Measurements from ENCODE around the gene CD96.

Gene CD96

GRCh38 chr3:111591555-111591954, 49.6 kb downstream of the CD96 start:
- H3K9me3 ChIP-seq (ENCODE audit: control insufficient read depth in 1 of 2, low read length in 2 of 2): no peaks in the 10 kb centered on the region
- H3K27me3 ChIP-seq (ENCODE audit: control insufficient read depth in 1 of 2, insufficient read depth in 2 of 2, low read length in 2 of 2): no peaks in the 10 kb centered on the region
- no peak overlapping the region for H3K9ac ChIP-seq (ENCODE audit: low read depth in 1 of 2, low read length in 2 of 2)
- H3K4me1 ChIP-seq (ENCODE audit: control insufficient read depth in 1 of 2, insufficient read depth in 2 of 2, low read length in 2 of 2): no peaks in the 10 kb centered on the region
- no peak overlapping the region for H3K27ac ChIP-seq (ENCODE audit: low read depth, low read length)
- no peak overlapping the region for H3K4me3 ChIP-seq (ENCODE audit: low read depth in 1 of 2, low read length in 2 of 2)
- H3K36me3 ChIP-seq (ENCODE audit: control insufficient read depth in 1 of 2, insufficient read depth in 2 of 2, low read length in 2 of 2): no peaks in the 10 kb centered on the region

GRCh38 chr3:111592143-111592542, 50.1 kb downstream of the CD96 start:
- Histone ChIP-seq H3K9me3 (ENCODE audit: control insufficient read depth in 1 of 2, low read length in 2 of 2) (no peaks in the 10 kb centered on the region), H3K27me3 (ENCODE audit: control insufficient read depth in 1 of 2, insufficient read depth in 2 of 2, low read length in 2 of 2) (no peaks in the 10 kb centered on the region), H3K27ac (ENCODE audit: low read depth, low read length) (no peak overlapping the region), H3K36me3 (ENCODE audit: control insufficient read depth in 1 of 2, insufficient read depth in 2 of 2, low read length in 2 of 2) (no peaks in the 10 kb centered on the region), H3K4me1 (ENCODE audit: control insufficient read depth in 1 of 2, insufficient read depth in 2 of 2, low read length in 2 of 2) (no peaks in the 10 kb centered on the region), H3K9ac (ENCODE audit: low read depth in 1 of 2, low read length in 2 of 2) (no peak overlapping the region), H3K4me3 (ENCODE audit: low read depth in 1 of 2, low read length in 2 of 2) (no peak overlapping the region)

DNA sequence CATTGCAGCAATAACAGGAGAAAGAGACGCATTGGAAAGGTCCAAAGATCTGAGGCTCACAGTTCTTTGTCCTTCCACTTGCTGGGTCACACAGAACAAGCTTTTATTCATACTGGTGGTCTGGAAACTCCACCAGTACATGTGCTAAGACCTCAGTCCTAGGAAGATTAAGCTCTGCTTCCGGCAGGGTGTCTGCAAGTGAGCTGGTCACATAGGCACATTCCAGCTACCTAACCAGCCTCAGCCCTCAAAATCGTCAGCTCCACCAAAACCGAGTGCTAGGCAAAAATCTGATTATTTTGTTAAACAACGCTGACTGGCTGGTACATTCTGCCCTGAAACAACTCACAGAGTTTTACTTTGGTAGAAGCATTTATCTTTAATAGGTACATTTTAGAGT, 50.9 kb downstream of the CD96 start:
- no peaks in the 10 kb centered on the region for H3K9me3 ChIP-seq (ENCODE audit: control insufficient read depth in 1 of 2, low read length in 2 of 2)
- no peak overlapping the region for H3K4me3 ChIP-seq (ENCODE audit: low read depth in 1 of 2, low read length in 2 of 2)
- H3K27ac ChIP-seq (ENCODE audit: low read depth, low read length): no peak overlapping the region
- no peaks in the 10 kb centered on the region for H3K36me3 ChIP-seq (ENCODE audit: control insufficient read depth in 1 of 2, insufficient read depth in 2 of 2, low read length in 2 of 2)
- H3K9ac ChIP-seq (ENCODE audit: low read depth in 1 of 2, low read length in 2 of 2): no peak overlapping the region
- H3K4me1 ChIP-seq (ENCODE audit: control insufficient read depth in 1 of 2, insufficient read depth in 2 of 2, low read length in 2 of 2): no peaks in the 10 kb centered on the region
- H3K27me3 ChIP-seq (ENCODE audit: control insufficient read depth in 1 of 2, insufficient read depth in 2 of 2, low read length in 2 of 2): no peaks in the 10 kb centered on the region

- Histone ChIP-seq H3K36me3 (ENCODE audit: control insufficient read depth in 1 of 2, insufficient read depth in 2 of 2, low read length in 2 of 2) (no peaks in the 10 kb centered on the region), H3K4me1 (ENCODE audit: control insufficient read depth in 1 of 2, insufficient read depth in 2 of 2, low read length in 2 of 2) (no peaks in the 10 kb centered on the region), H3K27me3 (ENCODE audit: control insufficient read depth in 1 of 2, insufficient read depth in 2 of 2, low read length in 2 of 2) (no peaks in the 10 kb centered on the region), H3K9me3 (ENCODE audit: control insufficient read depth in 1 of 2, low read length in 2 of 2) (no peaks in the 10 kb centered on the region), H3K9ac (ENCODE audit: low read depth in 1 of 2, low read length in 2 of 2) (no peak overlapping the region), H3K4me3 (ENCODE audit: low read depth in 1 of 2, low read length in 2 of 2) (no peak overlapping the region), H3K27ac (ENCODE audit: low read depth, low read length) (no peak overlapping the region)
Measured at GRCh38 chr3:111593666-111594065, 51.7 kb downstream of the CD96 start.

DNA sequence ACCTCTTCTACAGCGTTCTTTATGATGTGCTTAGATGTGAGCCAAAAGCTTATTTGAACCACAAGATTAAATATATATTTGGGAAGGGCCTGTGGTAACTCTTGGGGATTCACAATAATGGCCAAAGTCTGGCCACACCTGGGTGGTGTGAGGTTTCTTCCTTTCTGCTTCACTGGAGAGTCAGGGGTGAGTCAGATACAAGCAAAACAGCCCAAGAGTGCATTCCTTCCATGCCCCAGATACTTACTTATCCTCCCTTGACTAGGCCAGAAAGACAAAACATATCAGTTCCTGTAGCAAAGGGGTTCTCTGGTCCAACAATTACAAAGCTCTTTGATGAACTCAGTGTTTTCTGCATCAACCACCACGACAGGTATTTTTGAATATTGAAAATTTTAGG, 52.2 kb downstream of the CD96 start:
- no peaks in the 10 kb centered on the region for H3K36me3 ChIP-seq (ENCODE audit: control insufficient read depth in 1 of 2, insufficient read depth in 2 of 2, low read length in 2 of 2)
- no peaks in the 10 kb centered on the region for H3K4me1 ChIP-seq (ENCODE audit: control insufficient read depth in 1 of 2, insufficient read depth in 2 of 2, low read length in 2 of 2)
- no peak overlapping the region for H3K27ac ChIP-seq (ENCODE audit: low read depth, low read length)
- no peaks in the 10 kb centered on the region for H3K9me3 ChIP-seq (ENCODE audit: control insufficient read depth in 1 of 2, low read length in 2 of 2)
- no peak overlapping the region for H3K9ac ChIP-seq (ENCODE audit: low read depth in 1 of 2, low read length in 2 of 2)
- H3K4me3 ChIP-seq (ENCODE audit: low read depth in 1 of 2, low read length in 2 of 2): no peak overlapping the region
- no peaks in the 10 kb centered on the region for H3K27me3 ChIP-seq (ENCODE audit: control insufficient read depth in 1 of 2, insufficient read depth in 2 of 2, low read length in 2 of 2)

GRCh38 chr3:111594781-111595180, 52.8 kb downstream of the CD96 start:
- H3K4me1 ChIP-seq (ENCODE audit: control insufficient read depth in 1 of 2, insufficient read depth in 2 of 2, low read length in 2 of 2): no peaks in the 10 kb centered on the region
- no peak overlapping the region for H3K4me3 ChIP-seq (ENCODE audit: low read depth in 1 of 2, low read length in 2 of 2)
- H3K27ac ChIP-seq (ENCODE audit: low read depth, low read length): no peak overlapping the region
- H3K9ac ChIP-seq (ENCODE audit: low read depth in 1 of 2, low read length in 2 of 2): no peak overlapping the region
- no peaks in the 10 kb centered on the region for H3K27me3 ChIP-seq (ENCODE audit: control insufficient read depth in 1 of 2, insufficient read depth in 2 of 2, low read length in 2 of 2)
- H3K9me3 ChIP-seq (ENCODE audit: control insufficient read depth in 1 of 2, low read length in 2 of 2): no peaks in the 10 kb centered on the region
- no peaks in the 10 kb centered on the region for H3K36me3 ChIP-seq (ENCODE audit: control insufficient read depth in 1 of 2, insufficient read depth in 2 of 2, low read length in 2 of 2)

DNA sequence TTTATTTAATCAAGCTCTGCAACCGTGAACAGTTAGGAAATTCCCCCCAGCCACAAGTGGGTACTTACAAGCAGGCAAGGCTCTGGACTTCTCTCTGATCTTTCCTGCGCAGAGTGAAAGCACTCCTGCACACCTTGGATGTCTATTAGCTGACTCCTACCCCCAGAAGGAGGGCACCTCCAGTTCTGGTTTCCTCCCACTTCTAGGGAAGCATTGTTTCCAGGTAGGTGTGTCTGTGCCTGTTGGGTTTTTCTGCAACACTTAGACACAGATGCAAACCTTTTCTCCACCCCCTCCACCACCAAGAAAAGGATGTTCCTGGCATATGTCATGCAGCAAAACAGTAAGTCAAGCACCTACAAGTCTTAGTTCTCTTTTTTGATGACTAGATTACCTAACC, 53.2 kb downstream of the CD96 start, which contains the start of gene ZBED2:
TSS of gene ZBED2 (minus strand) at position 115 of the 400 bp plus-strand sequence. CDS start 1,145 bp downstream, outside the sequence.
- Histone ChIP-seq H3K4me3 (ENCODE audit: low read depth in 1 of 2, low read length in 2 of 2) (no peak within 1 kb of the TSS), H3K27ac (ENCODE audit: low read depth, low read length) (no peak within 1 kb of the TSS), H3K27me3 (ENCODE audit: control insufficient read depth in 1 of 2, insufficient read depth in 2 of 2, low read length in 2 of 2) (no peaks in the 10 kb centered on the region)

GRCh38 chr3:111596328-111596727, 54.3 kb downstream of the CD96 start:
- Histone ChIP-seq H3K9me3 (ENCODE audit: control insufficient read depth in 1 of 2, low read length in 2 of 2) (no peaks in the 10 kb centered on the region), H3K27ac (ENCODE audit: low read depth, low read length) (no peak overlapping the region), H3K36me3 (ENCODE audit: control insufficient read depth in 1 of 2, insufficient read depth in 2 of 2, low read length in 2 of 2) (no peaks in the 10 kb centered on the region), H3K4me1 (ENCODE audit: control insufficient read depth in 1 of 2, insufficient read depth in 2 of 2, low read length in 2 of 2) (no peaks in the 10 kb centered on the region), H3K9ac (ENCODE audit: low read depth in 1 of 2, low read length in 2 of 2) (no peak overlapping the region), H3K27me3 (ENCODE audit: control insufficient read depth in 1 of 2, insufficient read depth in 2 of 2, low read length in 2 of 2) (no peaks in the 10 kb centered on the region), H3K4me3 (ENCODE audit: low read depth in 1 of 2, low read length in 2 of 2) (no peak overlapping the region)

More for the DNA sequence above, 53.2 kb downstream of the CD96 start, which contains the start of gene ZBED2:
- Histone ChIP-seq H3K9me3 (ENCODE audit: control insufficient read depth in 1 of 2, low read length in 2 of 2) (no peaks in the 10 kb centered on the region), H3K9ac (ENCODE audit: low read depth in 1 of 2, low read length in 2 of 2) (no peak within 1 kb of the TSS), H3K4me1 (ENCODE audit: control insufficient read depth in 1 of 2, insufficient read depth in 2 of 2, low read length in 2 of 2) (no peaks in the 10 kb centered on the region), H3K36me3 (ENCODE audit: control insufficient read depth in 1 of 2, insufficient read depth in 2 of 2, low read length in 2 of 2) (no peaks in the 10 kb centered on the region)

- no peaks in the 10 kb centered on the region for H3K4me1 ChIP-seq (ENCODE audit: control insufficient read depth in 1 of 2, insufficient read depth in 2 of 2, low read length in 2 of 2)
- H3K4me3 ChIP-seq (ENCODE audit: low read depth in 1 of 2, low read length in 2 of 2): no peak overlapping the region
Measured at GRCh38 chr3:111598139-111598538, 56.1 kb downstream of the CD96 start.

GRCh38 chr3:111598552-111598951, 56.6 kb downstream of the CD96 start:
- Histone ChIP-seq H3K27ac (ENCODE audit: low read depth, low read length) (no peak overlapping the region), H3K9ac (ENCODE audit: low read depth in 1 of 2, low read length in 2 of 2) (no peak overlapping the region), H3K4me1 (ENCODE audit: control insufficient read depth in 1 of 2, insufficient read depth in 2 of 2, low read length in 2 of 2) (no peaks in the 10 kb centered on the region), H3K4me3 (ENCODE audit: low read depth in 1 of 2, low read length in 2 of 2) (no peak overlapping the region), H3K27me3 (ENCODE audit: control insufficient read depth in 1 of 2, insufficient read depth in 2 of 2, low read length in 2 of 2) (no peaks in the 10 kb centered on the region), H3K9me3 (ENCODE audit: control insufficient read depth in 1 of 2, low read length in 2 of 2) (no peaks in the 10 kb centered on the region), H3K36me3 (ENCODE audit: control insufficient read depth in 1 of 2, insufficient read depth in 2 of 2, low read length in 2 of 2) (no peaks in the 10 kb centered on the region)

More at GRCh38 chr3:111598139-111598538, 56.1 kb downstream of the CD96 start:
- Histone ChIP-seq H3K27ac (ENCODE audit: low read depth, low read length) (no peak overlapping the region), H3K9ac (ENCODE audit: low read depth in 1 of 2, low read length in 2 of 2) (no peak overlapping the region), H3K27me3 (ENCODE audit: control insufficient read depth in 1 of 2, insufficient read depth in 2 of 2, low read length in 2 of 2) (no peaks in the 10 kb centered on the region), H3K36me3 (ENCODE audit: control insufficient read depth in 1 of 2, insufficient read depth in 2 of 2, low read length in 2 of 2) (no peaks in the 10 kb centered on the region), H3K9me3 (ENCODE audit: control insufficient read depth in 1 of 2, low read length in 2 of 2) (no peaks in the 10 kb centered on the region)

- Histone ChIP-seq H3K27ac (ENCODE audit: low read depth, low read length) (no peak overlapping the region), H3K9ac (ENCODE audit: low read depth in 1 of 2, low read length in 2 of 2) (no peak overlapping the region), H3K9me3 (ENCODE audit: control insufficient read depth in 1 of 2, low read length in 2 of 2) (no peaks in the 10 kb centered on the region), H3K4me3 (ENCODE audit: low read depth in 1 of 2, low read length in 2 of 2) (no peak overlapping the region), H3K36me3 (ENCODE audit: control insufficient read depth in 1 of 2, insufficient read depth in 2 of 2, low read length in 2 of 2) (no peaks in the 10 kb centered on the region), H3K27me3 (ENCODE audit: control insufficient read depth in 1 of 2, insufficient read depth in 2 of 2, low read length in 2 of 2) (no peaks in the 10 kb centered on the region), H3K4me1 (ENCODE audit: control insufficient read depth in 1 of 2, insufficient read depth in 2 of 2, low read length in 2 of 2) (no peaks in the 10 kb centered on the region)
Measured at GRCh38 chr3:111601810-111602209, 59.8 kb downstream of the CD96 start.
